Left ventricle myocardium inferior (tissue), 1 donor: Measurements from ENCODE around the gene CEBPB. TPM values are rescaled to one million over a fixed set of nuclear protein-coding genes. Genes with fewer than 3 reads are reported as not detected.

Experiments
- DNase-seq: peaks from one replicate; pipeline ENCODE4 v3.0.0-alpha.2; 2020
- H3K27ac ChIP-seq: fragments of 200-600 bp; replicated peaks from 2 replicates; pipeline ENCODE4 v1.8.0; 2021
- H3K27me3 ChIP-seq: fragments of 200-600 bp; 2 replicates; pipeline ENCODE4 v1.8.0; 2021; ENCODE audit warnings: low read depth
- H3K36me3 ChIP-seq: fragments of 200-600 bp; 2 replicates; pipeline ENCODE4 v1.8.0; 2021
- H3K4me1 ChIP-seq: fragments of 200-600 bp; 2 replicates; pipeline ENCODE4 v1.8.0; 2021
- H3K4me3 ChIP-seq: fragments of 200-600 bp; 2 replicates; pipeline ENCODE4 v1.8.0; 2021; ENCODE audit warnings: mild to moderate bottlenecking, moderate library complexity
- H3K9me3 ChIP-seq: fragments of 200-600 bp; replicated peaks from 2 replicates; pipeline ENCODE4 v1.8.0; 2021
- intact Hi-C: fragments of 100-400 bp; cut with micrococcal nuclease; formaldehyde crosslinking; loops from one replicate; pipeline ENCODE4 v1.11.0; 2022
- total RNA-seq: library from RNA; stranded (reverse); fragmentation: NEBNext Ultra II Directional; extraction: Animal tissue kit (Norgen Biotek cat#: 25700); gene quantifications from one replicate; pipeline ENCODE4 v1.2.1, GENCODE V29; 2021
- TF ChIP-seq, protein P1 (sequence below): fragments of 200-600 bp; IDR thresholded peaks from 2 replicates; pipeline ENCODE4 v1.8.0; 2021; ENCODE audit warnings: antibody characterized with exemption, mild to moderate bottlenecking, borderline replicate concordance
- donor health status: DM: no; HTN: yes; CAD: no; lungs with severe emphysema.

Gene CEBPB
- total RNA-seq, 1 donor from 2014 or later, result 54.0 TPM

DNA sequence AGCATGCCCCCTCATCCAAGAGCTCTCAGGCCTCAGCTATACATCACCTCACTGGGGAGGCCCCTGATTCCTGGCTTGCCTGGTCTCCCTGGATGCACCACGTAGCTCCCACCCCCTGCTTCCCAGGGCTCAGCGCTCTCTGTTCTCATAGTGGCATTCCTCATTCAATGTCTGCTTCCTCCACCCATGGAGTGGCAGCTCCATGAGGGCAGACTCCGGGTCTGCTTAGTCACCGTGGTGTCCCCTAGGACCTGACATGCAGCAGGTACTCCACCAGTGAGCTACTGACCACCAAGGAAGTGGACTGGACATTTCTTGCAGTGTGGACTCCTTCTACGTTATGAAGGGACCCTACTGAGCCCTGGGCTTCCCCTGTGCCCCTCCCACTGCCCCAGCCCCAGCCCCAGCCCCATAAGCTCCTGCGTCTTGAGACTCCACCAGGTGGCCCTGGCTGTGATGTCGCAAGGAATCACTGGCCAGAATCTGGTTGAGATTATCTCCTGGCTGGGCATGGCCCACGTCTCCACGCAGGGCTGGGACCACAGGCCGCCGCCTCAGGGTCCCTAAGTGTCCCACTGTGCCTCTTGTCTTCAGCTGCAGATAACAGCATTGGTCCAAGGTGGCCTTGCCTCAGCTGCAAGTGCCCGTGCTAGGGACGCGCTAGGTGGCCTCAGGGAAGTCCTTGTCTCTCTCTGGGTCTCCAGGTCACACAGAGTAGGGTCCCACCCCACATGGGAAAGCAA, 26.7 kb downstream of the CEBPB start:
- intact Hi-C loops, result no loop called here
- no peak for DNase-seq
- Histone ChIP-seq H3K4me1 (peaks cover 6% of the 10 kb centered on the region), H3K9me3 (peaks cover 5% of the 10 kb centered on the region), H3K27me3 (no peaks in the 10 kb centered on the region), H3K27ac (no peak overlapping the region), H3K4me3 (no peak overlapping the region), H3K36me3 (no peaks in the 10 kb centered on the region)
- TF ChIP-seq, protein P1, sequence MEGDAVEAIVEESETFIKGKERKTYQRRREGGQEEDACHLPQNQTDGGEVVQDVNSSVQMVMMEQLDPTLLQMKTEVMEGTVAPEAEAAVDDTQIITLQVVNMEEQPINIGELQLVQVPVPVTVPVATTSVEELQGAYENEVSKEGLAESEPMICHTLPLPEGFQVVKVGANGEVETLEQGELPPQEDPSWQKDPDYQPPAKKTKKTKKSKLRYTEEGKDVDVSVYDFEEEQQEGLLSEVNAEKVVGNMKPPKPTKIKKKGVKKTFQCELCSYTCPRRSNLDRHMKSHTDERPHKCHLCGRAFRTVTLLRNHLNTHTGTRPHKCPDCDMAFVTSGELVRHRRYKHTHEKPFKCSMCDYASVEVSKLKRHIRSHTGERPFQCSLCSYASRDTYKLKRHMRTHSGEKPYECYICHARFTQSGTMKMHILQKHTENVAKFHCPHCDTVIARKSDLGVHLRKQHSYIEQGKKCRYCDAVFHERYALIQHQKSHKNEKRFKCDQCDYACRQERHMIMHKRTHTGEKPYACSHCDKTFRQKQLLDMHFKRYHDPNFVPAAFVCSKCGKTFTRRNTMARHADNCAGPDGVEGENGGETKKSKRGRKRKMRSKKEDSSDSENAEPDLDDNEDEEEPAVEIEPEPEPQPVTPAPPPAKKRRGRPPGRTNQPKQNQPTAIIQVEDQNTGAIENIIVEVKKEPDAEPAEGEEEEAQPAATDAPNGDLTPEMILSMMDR, result no peak

DNA sequence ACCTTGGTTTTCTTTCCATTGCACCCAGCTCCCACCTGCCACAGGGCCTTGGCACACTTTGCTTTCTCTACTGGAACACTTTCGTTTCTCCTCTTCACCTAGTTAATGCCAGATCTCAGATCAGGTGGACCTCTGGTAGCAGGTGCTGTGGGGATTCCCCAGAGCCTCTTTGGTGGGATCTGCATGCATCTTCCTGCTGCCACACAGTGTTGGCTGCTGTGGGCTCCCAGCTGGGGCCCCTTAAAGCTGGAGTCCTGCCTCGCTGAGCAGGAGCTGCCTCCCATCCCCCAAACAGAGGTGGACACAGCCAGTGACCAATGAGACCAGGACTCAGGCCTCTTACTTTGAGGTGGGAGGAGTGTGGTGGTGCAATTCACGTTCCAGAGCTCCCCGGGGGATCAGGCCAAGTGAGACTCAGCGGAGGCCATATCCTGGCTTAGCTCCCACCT, 28.4 kb downstream of the CEBPB start:
- Histone ChIP-seq H3K27ac (no peak overlapping the region), H3K4me1 (peaks cover 6% of the 10 kb centered on the region), H3K36me3 (no peaks in the 10 kb centered on the region), H3K9me3 (peaks cover 8% of the 10 kb centered on the region), H3K27me3 (no peaks in the 10 kb centered on the region), H3K4me3 (no peak overlapping the region)
- intact Hi-C loops, result no loop called here
- TF ChIP-seq, protein P1, result no peak
- DNase-seq, result no peak

DNA sequence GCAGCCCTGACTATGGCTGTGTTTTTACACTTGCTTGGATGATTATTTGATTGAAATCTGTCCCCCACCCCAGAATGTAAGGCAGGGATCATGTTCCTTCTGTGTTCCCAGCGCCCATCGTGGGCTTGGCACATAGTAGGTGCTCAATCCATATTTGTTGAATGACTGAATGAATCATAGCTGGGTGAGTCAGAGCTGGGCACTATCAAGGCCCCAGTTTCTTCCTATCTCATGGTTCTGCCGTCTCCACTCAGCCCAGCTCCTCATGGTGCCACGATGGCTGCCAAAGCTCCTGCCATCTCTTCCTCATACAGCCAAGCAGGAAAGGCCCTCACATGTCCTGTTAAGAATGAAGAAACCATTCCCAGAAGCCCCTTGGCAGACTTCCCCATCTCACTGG, 29.0 kb downstream of the CEBPB start:
- intact Hi-C loops, result no loop called here
- Histone ChIP-seq H3K36me3 (no peaks in the 10 kb centered on the region), H3K4me1 (peaks cover 12% of the 10 kb centered on the region), H3K27me3 (no peaks in the 10 kb centered on the region), H3K4me3 (no peak overlapping the region), H3K9me3 (peaks cover 13% of the 10 kb centered on the region), H3K27ac (no peak overlapping the region)
- no peak for DNase-seq
- TF ChIP-seq, protein P1, result no peak

DNA sequence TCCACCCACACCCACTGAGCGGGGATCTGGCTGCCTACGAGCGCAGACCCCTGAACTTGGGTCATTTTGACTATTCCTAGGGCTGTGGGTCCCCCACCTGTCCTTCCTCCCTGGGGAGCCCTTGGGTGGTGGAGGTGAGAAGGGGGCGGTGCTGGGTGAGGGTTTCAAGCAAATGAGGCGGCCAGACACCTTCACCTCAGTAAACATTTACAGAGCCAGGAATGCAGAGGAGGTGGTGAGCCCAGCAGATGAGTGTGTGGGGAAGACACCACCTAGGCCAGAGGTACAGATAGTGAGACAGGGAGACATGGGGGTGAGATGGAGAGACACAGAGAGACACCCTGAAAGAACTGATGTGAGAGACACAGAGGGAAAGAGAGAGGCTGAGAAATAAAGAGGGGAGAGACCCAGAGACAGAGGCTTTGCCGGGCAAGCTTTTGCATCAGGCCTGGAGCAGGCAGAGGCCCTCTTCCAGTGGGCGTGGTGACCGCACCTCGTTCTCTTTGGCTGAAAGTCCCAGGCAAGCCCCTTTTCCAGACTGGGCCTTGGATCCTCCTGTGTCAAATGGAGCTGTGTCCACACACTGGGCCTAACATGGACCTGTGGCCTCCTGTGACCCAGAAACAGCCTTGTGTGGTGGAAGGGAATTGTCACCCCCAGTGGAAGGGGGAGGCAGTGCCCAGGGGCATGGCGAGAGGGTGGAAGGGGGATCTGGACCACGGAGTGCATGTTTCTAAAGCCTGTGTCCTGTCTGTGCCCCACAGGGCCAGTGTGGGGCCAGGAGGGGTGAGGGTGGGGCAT, 29.7 kb downstream of the CEBPB start:
- no peaks in the 10 kb centered on the region for H3K27me3 ChIP-seq
- TF ChIP-seq, protein P1, result no peak
- peaks cover 13% of the 10 kb centered on the region for H3K9me3 ChIP-seq
- DNase-seq, result no peak
- no peak overlapping the region for H3K27ac ChIP-seq
- H3K4me3 ChIP-seq, result no peak overlapping the region
- H3K4me1 ChIP-seq, result peaks cover 18% of the 10 kb centered on the region
- intact Hi-C loops, result no loop called here
- H3K36me3 ChIP-seq, result no peaks in the 10 kb centered on the region

DNA sequence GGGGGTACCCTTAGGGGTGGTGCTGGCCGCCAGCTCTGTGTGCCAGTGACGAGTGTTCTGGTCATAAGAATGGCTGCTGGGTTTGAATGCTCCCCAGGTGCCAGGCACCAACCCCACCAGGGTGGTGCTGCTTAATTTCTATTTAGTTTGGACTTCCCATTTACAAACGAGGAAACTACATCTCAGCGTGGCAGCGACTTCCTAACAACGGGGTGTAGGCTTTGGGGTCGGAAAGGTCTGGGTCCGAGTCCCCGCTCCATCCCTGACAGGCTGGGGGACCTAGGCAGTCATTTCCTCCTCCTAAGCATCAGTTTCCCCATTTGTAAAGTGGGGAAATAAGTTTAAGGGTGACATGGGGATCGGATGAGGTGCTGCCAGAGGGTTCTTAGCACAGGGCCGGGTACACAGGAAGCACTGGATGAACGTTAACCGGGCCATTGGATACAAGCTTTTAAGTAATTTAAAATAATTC, 30.3 kb downstream of the CEBPB start:
- Histone ChIP-seq H3K27ac (no peak overlapping the region), H3K9me3 (peaks cover 13% of the 10 kb centered on the region), H3K36me3 (no peaks in the 10 kb centered on the region), H3K27me3 (no peaks in the 10 kb centered on the region), H3K4me3 (no peak overlapping the region), H3K4me1 (peaks cover 19% of the 10 kb centered on the region)
- intact Hi-C loops, result no loop called here
- no peak for DNase-seq
- TF ChIP-seq, protein P1, result no peak
